HG02885 (cell line): Measurements from ENCODE around the gene ZNF254.
"Not testable (repeated sequence)": the region's sequence is repeated elsewhere in the genome, so short reads cannot be mapped to it uniquely, and the experiment has no call there.

Source experiments
- ATAC-seq: cut with Tn5 transposase; IDR thresholded peaks from one replicate; pipeline ENCODE4 v1.9.1; 2021; ENCODE audit warnings: mild to moderate bottlenecking; ENCODE audit not compliant: unreplicated experiment, poor library complexity

The ZNF254 gene

GRCh38 chr19:24086974-24087595, at the start of gene ZNF254:
TSS of gene ZNF254 (plus strand) at chr19:24087187. CDS start at chr19:24087308, 121 bp downstream.
- peak; percentile 99 for ATAC-seq

- no peak for ATAC-seq
These were observed 46.4 kb upstream of the ZNF254 start for GRCh38 chr19:24040621-24041020.

DNA sequence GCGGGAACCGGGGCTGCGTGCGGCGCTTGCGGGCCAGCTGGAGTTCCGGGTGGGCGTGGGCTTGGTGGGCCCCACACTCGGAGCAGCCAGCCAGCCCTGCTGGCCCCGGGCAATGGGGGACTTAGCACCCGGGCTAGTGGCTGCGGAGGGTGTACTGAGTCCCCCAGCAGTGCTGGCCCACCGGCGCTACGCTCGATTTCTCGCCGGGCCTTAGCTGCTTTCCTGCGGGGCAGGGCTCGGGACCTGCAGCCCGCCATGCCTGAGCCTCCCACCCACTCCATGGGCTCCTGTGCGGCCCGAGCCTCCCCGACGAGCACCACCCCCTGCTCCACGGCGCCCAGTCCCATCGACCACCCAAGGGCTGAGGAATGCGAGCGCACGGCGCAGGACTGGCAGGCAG, 45.7 kb upstream of the ZNF254 start:
- not testable (repeated sequence) for ATAC-seq

DNA sequence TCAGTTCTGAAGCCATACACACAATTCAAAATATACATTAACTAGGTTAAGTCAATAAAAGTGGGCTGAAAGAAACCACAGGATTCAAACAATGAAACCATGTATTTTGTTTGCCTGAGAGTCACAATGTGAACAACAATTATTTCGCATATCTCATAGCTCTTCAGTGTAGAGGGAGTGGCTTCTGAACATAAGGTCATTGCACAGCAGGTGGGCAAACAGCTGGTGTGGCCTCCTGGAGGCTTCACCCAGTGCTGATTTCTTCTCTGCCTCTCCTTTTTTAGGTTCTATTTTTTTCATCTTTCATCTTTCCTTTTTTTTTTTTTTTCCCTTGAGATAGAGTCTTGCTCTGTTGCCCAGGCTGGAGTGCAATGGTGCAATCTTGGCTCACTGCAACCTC, 40.4 kb upstream of the ZNF254 start:
- no peak for ATAC-seq

- no peak for ATAC-seq
These were observed 38.7 kb upstream of the ZNF254 start for GRCh38 chr19:24048261-24048660.

GRCh38 chr19:24049537-24049936, 37.5 kb upstream of the ZNF254 start:
- ATAC-seq, result no peak

DNA sequence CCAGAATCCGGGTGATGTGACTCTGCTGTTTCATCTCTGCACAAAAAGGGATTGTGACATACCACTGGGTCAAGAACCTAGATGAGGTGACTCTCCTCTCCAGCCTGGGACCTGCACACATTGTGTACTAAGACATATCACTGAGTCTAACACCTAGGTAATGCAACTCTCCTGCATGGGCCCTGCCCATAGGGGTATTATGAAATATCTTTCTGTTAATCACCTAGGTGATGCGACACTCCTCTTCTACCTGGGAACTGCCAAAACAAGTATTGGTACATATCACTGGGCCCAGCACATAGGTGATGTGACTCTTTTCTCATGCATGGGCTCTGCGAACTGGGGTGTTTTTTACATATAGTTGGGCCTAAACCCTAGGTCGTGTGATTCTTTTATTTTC, 35.5 kb upstream of the ZNF254 start:
- ATAC-seq, result no peak

DNA sequence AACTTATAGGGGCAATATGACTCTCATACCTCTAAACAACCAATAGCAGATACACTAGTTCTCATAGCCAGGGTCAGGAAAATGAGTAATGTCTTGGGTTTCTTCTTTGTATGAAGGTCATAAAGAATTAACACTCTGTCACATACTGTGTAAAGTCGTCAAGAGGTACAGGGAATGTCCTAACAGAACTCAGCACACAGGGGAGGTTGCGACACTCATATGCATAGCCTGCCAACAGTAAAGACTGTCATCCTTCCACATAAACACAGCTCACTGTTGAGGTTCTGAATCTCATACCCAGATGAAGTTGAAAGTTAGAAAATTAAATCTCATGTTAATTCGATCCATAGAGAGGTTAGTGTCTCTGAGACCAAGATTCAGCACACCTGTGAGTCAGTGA, 34.2 kb upstream of the ZNF254 start:
- no peak for ATAC-seq

DNA sequence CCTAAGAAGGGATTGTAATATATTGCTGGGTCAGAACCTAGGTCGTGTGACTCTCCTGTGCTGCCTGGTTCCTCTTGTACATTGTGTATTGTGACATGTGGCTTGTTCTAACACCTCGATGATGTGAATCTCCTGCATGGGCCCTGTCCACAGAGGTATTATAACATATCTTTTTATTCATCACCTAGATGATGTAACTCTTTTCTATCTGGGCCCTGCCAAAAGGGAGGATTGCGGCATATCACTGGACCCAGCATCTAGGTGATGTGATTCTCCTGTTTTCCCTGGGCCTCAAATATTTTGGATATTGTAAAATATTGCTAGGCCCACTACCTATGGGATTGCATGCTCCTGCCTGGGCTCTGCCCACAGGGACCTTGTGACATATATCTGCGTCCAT, 33.4 kb upstream of the ZNF254 start:
- ATAC-seq, result no peak

GRCh38 chr19:24054044-24054935, 32.7 kb upstream of the ZNF254 start:
- ATAC-seq, result peak; percentile 76

DNA sequence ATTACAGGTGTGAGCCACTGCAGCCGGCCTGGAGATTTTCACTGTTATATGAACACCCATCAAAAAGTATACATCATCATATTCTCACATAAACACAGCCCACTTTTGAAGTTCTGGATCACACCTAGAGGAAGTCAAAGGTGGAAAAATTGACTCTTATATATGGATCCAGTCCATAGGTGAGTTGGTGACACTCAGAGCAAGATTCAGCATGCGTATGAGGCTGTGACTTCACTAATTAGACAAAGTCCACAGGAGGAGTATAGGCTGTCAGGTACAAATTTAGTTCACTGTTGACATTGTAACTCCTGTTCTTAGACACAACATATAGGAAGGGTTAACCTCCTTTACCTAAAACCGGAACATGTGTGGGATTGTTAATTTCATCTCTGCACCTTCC, 31.4 kb upstream of the ZNF254 start:
- ATAC-seq, result no peak

DNA sequence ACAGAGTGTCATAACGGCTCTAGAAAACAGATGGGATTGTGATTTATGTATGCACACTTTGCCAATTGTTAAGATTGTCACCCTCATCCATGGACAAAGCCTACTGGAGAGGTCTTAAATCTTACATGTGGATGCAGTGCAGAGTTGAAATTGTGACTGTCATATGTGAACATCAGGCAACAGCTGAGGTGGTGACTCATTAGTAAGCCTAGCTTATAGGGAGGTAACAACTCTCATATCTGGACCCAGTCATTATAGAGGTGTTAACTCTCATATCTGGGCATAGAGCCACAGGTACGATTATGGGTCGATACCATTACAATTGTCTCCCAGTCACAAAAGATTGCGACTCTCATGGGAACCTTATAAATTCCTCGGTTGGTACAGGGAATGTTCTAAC, 29.8 kb upstream of the ZNF254 start:
- ATAC-seq, result no peak

- no peak for ATAC-seq
These were observed 27.3 kb upstream of the ZNF254 start for GRCh38 chr19:24059563-24060295.

GRCh38 chr19:24060687-24061356, 26.2 kb upstream of the ZNF254 start:
- no peak for ATAC-seq

DNA sequence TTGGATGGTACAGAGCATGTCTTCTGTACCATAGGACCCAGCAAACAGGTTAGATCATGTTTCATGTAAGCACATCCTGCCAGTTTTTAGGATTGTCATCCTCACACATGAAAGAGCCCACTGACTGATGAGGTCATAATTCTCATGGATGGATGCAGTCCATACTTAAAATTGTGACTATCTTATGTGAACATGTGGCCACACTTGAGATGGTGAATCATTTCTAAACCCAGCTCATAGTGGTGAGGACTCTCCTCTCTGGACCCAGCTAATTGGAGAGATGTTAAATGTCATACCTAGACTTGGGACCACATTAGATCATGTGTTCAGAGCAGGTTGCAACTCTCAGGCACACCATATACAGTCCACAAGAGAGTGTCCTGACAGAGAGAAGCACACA, 24.8 kb upstream of the ZNF254 start:
- ATAC-seq, result no peak

DNA sequence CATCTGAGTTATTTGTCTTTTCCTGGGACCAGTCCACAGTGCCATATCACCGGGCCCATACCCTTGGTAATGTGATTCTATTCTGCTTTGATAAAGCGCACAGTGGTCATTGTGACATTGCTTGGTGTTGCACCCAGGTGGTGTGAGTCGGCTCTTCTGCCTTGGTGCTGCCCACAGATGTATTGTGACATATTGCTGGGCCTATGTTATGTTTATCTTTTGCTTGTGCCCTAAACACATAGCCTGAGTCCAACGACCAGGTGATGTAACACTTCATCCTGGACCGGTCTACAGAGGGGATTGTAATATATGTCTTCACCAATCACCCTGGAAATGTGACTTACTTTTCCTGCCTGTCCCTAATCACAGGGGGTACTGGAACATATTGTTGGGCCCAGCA, 23.7 kb upstream of the ZNF254 start:
- ATAC-seq, result no peak

DNA sequence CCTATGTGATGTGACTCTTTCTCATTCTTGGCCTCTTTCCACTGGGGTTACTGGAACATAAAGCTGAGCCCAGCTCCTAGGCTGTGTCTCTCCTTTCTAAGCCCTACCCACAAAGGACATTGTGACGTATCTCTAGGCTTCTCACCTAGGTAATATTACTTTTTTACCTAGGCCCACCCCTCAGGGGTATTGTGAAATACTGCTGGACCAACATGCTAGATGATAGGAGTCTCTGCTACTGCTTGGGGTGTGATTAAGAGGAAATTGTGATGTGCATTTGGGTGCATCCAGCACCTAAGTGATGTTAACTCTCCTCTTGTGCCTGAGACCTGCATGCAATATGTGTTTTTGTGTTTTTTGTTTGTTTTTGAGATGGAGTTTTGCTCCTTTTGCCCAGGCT, 22.8 kb upstream of the ZNF254 start:
- no peak for ATAC-seq

DNA sequence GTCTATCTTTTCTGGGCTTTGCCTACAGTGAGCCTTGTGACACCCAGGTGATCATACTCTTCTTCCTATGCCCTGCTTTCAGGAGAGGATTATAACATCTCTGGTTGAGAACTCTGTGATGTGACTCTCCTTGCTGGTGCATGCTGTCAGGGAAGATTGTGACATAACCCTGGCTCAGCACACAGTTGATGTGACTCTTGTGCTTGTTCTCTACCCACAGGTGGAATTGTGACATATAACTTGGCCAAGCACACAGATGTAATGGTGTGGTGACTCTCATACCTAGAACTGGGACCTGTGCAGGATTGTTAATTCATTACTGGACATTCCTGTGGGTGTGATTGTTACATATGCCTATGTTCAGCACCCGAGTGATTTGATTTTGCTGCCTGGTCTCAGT, 21.7 kb upstream of the ZNF254 start:
- no peak for ATAC-seq

GRCh38 chr19:24065865-24066604, 21.0 kb upstream of the ZNF254 start:
- no peak for ATAC-seq
